Epithelial cell of esophagus (primary cell): ENCODE data around the gene STYXL1.
"Not testable (repeated sequence)": the region's sequence is repeated elsewhere in the genome, so short reads cannot be mapped to it uniquely, and the experiment has no call there.

ENCODE experiments used
- DNase-seq: peaks from one replicate; pipeline ENCODE4 v3.0.0; 2010; ENCODE audit warnings: low read depth
- H3K4me3 ChIP-seq: 2 replicates; pipeline ENCODE4 v1.5.1; 2011; ENCODE audit warnings: mild to moderate bottlenecking, low read length, control low read depth
- TF ChIP-seq, protein P1 (sequence below): IDR thresholded peaks from 2 replicates; pipeline ENCODE4 v1.5.1; 2011; ENCODE audit warnings: low read depth, mild to moderate bottlenecking, low read length, control low read depth, inconsistent platforms; ENCODE audit not compliant: insufficient read depth; ENCODE audit errors: missing control alignments

Gene STYXL1

DNA sequence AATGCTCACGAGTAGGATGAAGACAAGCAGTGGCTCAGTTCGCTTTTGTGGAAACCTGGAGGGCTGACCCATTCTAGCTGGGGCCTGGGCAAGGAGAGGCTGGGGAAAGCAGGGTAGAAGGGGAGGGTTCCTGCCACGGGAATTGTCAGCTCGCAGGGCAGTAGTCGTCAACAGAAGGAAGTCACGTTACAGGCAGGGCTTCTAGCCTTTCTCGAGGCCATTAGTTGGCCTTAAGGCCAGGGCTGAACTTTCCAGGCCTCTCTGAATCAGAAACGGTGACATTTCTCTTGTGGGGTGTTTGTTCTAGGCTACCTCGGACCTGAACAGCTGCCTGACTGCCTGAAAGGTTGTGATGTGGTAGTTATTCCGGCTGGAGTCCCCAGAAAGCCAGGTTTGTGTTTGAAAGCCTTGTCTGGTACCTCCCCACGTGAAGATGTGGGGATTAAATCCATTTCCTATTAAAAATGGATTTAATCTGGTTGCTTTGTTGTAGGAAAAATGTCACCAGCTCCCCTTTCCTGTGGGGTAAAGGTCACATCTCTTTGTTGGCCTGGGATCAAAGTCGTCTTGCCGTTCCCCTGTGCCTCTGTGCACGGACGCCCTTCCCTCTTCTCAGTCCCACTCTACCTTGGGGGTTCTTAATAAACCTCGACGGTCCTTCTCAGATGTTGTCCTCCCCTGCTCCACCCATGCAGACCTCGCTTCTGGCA is 9.5 kb upstream of the STYXL1 start:
- no peak for DNase-seq
- TF ChIP-seq, protein P1, sequence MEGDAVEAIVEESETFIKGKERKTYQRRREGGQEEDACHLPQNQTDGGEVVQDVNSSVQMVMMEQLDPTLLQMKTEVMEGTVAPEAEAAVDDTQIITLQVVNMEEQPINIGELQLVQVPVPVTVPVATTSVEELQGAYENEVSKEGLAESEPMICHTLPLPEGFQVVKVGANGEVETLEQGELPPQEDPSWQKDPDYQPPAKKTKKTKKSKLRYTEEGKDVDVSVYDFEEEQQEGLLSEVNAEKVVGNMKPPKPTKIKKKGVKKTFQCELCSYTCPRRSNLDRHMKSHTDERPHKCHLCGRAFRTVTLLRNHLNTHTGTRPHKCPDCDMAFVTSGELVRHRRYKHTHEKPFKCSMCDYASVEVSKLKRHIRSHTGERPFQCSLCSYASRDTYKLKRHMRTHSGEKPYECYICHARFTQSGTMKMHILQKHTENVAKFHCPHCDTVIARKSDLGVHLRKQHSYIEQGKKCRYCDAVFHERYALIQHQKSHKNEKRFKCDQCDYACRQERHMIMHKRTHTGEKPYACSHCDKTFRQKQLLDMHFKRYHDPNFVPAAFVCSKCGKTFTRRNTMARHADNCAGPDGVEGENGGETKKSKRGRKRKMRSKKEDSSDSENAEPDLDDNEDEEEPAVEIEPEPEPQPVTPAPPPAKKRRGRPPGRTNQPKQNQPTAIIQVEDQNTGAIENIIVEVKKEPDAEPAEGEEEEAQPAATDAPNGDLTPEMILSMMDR, result no peak
- no peak overlapping the region for H3K4me3 ChIP-seq

DNA sequence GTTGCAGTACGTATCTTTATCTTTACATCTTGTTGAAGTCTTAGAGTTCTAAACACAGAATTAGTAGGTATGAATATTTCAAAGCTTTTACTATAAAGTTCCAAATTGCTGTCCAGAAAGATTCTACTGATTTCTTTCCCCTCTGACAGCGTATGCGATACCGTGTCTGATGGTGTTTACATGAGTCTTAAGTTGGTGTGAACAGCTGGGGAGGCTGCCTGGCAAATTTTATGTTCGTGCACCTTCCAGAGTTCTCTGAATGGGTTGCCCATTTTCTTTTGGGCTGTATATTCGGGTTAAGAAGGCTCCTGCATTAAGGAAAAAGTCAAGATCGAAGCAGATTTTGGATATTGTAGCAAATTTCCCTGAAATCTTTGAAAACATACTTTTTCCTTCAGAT is 8.4 kb upstream of the STYXL1 start:
- TF ChIP-seq, protein P1, result no peak
- DNase-seq, result no peak
- H3K4me3 ChIP-seq, result no peak overlapping the region

DNA sequence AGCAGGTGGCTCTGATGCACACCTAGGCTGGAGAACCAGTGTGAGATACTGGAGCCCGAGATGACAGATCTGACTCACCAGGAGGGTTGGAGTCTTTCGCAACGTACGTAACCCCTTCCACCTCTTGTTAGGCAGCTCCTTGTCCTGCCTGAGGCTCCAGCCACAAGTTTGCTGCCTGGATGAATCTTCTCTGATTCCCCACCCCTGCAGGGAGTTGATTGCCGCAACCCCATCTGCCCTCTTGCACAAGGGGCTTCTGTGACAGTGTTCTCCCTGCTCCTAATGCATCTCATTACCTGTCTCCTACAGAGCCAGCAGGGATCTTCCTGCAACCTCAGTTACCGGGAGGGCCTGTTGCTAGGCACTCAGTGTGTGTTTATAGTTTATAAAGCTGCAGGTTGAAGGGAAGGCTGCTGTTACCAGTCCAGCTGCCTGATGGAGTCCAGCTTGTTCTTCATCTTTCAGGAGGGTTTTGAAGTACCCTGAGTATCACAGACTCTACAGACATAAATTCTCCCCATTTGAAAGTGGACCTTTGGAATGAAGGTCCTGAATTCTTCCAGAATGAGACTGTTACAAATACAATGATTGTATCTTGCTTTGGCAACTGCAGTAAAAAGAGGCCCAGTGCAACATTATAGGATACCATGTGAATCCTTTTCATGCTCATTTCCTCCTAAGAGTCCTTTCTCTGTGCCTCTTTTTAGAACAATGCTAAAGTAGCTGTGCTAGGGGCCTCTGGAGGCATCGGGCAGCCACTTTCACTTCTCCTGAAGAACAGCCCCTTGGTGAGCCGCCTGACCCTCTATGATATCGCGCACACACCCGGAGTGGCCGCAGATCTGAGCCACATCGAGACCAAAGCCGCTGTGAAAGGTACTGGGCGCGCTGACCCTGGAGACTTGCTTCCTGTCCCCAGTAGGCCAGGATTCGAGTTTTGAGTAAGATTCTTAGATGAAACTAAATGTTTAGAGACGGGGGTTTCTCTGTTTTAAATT is 6.6 kb upstream of the STYXL1 start:
- peak; percentile 97 for DNase-seq
- TF ChIP-seq, protein P1, result no peak
- no peak overlapping the region for H3K4me3 ChIP-seq

DNA sequence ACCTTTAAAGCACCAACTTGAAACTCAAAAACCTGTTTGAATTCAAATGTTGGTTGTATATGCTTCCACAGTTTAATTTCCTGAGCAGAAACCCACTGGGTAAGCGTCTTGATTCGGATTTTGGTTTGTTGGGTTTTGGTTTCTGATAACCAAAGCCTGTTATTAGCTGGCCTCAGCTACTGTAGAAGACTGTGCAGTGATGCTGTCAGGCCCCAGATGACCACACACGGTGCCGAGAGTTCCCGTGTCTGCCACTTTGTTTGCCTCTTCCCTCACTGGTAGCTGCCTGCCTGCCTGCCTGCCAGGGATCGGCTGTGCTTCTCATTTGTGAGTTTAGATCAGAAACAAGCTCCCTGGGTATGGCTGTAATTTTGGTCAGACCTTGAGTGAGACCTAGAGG is 5.7 kb upstream of the STYXL1 start:
- no peak for DNase-seq
- H3K4me3 ChIP-seq, result no peak overlapping the region
- TF ChIP-seq, protein P1, result no peak

DNA sequence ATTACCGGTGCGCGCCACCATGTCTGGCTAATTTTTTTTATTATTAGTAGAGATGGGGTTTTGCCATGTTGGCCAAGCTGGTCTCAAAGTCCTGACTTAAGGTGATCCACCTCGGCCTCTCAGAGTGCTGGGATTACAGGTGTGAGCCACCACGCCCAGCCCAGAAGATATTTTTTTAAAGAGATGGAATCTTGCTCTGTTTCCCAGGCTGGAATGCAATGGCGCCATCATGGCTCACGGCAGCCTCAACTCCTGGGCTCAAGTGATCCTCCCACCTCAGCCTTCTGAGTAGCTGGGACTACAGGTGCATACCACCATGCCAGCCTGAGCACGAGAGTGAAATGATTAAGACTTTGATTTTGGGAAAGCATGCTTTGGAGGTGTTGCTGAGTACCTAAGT is 4.9 kb upstream of the STYXL1 start:
- not testable (repeated sequence) for DNase-seq

DNA sequence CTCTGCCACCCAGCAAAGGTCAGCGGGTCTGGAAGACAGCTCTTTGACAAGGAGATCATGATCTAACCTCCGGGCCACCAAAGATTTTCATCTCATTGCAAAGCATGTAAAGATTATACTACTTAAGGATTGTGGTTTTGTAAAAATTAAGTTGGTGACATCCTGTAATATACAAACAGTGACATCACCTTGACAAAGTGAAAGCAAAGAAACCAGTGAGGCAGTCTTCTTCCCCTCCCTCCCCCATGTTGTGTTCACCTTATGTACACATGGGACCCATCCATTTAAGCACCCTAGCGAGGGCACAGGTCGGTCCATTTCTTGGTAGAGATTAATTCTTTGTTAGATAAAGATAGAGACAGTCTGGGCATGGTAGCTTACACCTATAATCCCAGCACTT is 4.0 kb upstream of the STYXL1 start:
- DNase-seq, result no peak
- TF ChIP-seq, protein P1, result no peak
- H3K4me3 ChIP-seq, result no peak overlapping the region

More for the DNA sequence above, 4.9 kb upstream of the STYXL1 start:
- not testable (repeated sequence) for H3K4me3 ChIP-seq

DNA sequence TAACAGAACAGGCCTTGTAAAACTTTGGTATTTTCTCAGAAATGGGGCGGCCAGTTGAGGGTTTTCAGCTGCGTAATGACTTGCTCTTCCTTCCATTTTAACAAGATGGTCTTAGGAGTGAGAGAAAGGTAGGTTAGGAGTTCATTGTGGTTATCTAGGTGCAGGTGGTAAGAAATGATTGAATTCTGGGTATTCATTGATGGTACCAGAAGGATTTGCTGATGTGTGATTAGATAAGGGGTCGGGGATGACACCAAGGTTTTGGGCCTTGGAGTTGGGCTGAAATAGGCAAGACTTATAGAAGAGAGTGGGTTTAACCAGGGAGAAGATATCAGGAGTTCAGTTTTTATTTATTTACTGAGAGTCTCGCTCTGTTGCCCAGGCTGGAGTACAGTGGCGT is 2.7 kb upstream of the STYXL1 start:
- no peak for DNase-seq
- TF ChIP-seq, protein P1, result no peak
- H3K4me3 ChIP-seq, result no peak overlapping the region
